VCaP (cell line): ENCODE results near the gene GPATCH8.

Experiments
- H3K27ac ChIP-seq: fragments of 450-650 bp; 2 replicates; pipeline ENCODE4 v1.5.1; 2017
- CTCF ChIP-seq: fragments of 450-650 bp; conservative IDR thresholded peaks from 2 replicates; pipeline ENCODE4 v1.5.1; 2017; ENCODE audit warnings: mild to moderate bottlenecking, moderate library complexity

Gene GPATCH8

DNA sequence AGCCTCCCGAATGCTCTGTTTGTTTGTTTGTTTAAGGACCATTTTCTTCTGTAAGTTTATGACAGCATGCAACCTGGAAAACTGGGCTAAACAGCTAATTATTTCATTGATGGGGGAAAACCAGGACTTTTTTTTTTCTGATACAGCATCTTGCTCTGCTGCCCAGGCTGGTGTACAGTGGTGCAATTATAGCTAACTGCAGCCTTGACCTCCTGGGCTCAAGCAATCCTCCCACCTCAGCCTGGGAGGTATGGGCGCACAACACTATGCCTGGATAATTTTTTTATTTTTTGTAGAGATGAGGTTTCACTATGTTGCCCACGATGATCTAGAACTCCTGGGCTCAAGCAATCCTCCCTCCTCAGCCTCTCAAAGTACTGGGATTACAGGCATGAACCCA is 37.3 kb downstream of the GPATCH8 start:
- no peak overlapping the region for H3K27ac ChIP-seq
- TF ChIP-seq CTCF, result no peak

DNA sequence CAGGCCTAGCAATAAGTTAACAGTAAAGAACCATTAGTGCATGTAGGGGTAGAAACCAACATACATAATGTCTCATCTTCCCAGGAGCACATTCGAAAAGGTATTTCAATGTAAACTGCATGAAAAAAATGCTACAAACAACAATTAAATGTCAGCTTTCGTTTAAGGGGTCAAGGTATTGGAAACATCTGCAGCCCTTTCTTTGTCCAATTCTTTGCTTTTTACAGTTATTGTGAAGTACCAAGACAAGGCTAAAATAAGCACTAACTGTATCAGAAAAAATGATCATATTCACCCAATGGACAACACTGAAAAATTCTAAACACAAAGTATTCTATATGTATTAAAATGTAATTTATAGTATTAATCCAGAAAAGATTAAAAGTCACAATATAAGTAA is 37.9 kb downstream of the GPATCH8 start:
- no peak for TF ChIP-seq CTCF
- no peak overlapping the region for H3K27ac ChIP-seq

DNA sequence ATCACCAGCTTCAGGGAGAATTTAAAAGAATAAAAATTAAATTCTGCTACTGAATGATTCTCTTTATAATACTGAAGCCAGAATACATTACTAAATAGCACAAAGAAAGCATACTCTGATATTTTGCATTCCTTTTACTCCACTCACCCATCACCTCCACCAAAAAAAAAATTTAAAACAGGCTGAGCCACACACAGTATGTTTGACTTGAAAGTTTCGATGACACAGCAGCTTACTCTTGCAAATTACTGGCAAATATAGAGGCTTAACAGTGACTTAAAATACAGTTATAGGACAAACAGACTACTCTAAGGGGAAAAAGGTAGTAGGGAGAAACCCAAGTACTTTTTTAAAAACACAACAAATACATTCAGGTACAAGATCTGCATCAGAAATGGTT is 39.2 kb downstream of the GPATCH8 start:
- H3K27ac ChIP-seq, result no peak overlapping the region

GRCh38 chr17:44451832-44452231 is 51.4 kb downstream of the GPATCH8 start:
- no peak for TF ChIP-seq CTCF
- no peak overlapping the region for H3K27ac ChIP-seq

More for the DNA sequence above, 39.2 kb downstream of the GPATCH8 start:
- TF ChIP-seq CTCF, result no peak

DNA sequence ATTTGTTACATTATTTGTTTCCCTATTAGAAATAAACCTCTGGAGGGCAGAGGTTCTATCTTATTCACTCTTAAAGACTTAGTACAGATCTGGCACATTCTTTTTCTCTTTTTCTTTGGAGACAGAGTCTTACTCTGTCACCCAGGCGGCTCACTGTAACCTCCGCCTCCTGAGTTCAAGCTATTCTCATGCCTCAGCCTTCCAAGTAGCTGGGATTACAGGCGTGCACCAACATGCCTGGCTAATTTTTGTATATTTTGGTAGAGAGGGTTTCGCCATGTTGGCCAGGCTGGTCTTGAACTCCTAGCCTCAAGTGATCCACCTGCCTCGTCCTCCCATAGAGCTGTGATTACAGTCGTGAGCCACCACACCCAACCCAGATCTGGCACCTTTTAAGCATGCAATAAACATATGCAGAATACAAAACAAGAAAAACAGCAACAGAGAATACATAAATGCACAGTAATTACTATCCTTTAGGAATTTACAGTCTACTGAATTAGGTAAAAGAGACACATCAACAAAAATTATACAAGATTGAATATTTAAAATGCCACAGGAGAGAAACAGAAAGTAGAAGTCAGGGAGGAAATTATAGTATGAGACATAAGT is 52.1 kb downstream of the GPATCH8 start:
- H3K27ac ChIP-seq, result no peak overlapping the region

DNA sequence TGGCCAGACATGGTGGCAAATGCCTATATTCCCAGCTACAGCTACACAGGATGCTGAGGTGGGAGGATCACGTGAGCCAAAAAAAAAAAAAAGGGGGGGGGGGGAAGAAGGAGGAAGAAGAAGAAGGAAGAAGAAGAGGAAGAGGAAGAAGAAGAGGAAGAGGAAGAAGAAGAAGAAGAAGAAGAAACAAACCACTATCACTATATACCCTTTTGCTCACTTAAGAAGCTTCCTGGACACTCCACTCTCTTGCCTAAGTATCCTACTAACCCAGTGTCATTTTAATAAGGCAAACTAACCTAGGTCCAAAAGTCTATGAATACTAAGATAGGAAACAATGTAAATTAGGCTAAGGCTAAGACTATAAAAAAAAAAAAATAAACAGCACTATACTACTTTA is 54.8 kb downstream of the GPATCH8 start:
- H3K27ac ChIP-seq, result no peak overlapping the region
- no peak for TF ChIP-seq CTCF

More for the DNA sequence above, 52.1 kb downstream of the GPATCH8 start:
- TF ChIP-seq CTCF, result no peak

GRCh38 chr17:44444735-44445105 is 58.5 kb downstream of the GPATCH8 start:
- no peak for TF ChIP-seq CTCF
- H3K27ac ChIP-seq, result no peak overlapping the region

DNA sequence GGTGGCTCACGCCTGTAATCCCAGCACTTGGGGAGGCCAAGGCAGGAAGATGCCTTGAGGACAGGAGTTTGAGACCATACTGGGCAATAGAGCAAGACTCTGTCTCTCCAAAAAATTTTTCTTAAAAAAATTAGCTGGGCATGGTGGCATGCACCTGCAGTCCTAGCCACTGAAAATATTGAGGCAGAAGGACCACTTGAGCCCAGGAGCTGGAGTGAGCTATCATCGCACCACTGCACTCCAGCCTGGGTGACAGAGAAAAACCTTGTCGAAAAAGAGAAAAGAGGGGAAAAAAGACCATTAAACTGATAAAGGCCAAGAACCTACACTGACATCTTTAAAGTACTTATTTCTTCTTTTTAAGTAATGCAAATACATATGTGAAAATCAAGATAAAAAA is 60.4 kb downstream of the GPATCH8 start:
- H3K27ac ChIP-seq, result no peak overlapping the region
- no peak for TF ChIP-seq CTCF
